Osteocyte (in vitro differentiated cells): ENCODE data around the gene ZNF576. TPM values are rescaled to one million over a fixed set of nuclear protein-coding genes. Genes with fewer than 3 reads are reported as not detected.
A peak's percentile ranks its signal among the peaks of the same experiment; 100 is the strongest.

ENCODE experiments used
- DNase-seq: peaks from one replicate; pipeline ENCODE4 v3.0.0; 2021; ENCODE audit warnings: mixed read lengths; ENCODE audit not compliant: unreplicated experiment; ENCODE audit errors: extremely low spot score
- H3K27ac Mint-ChIP-seq: one replicate; pipeline ENCODE4 v1.8.0; 2021; ENCODE audit warnings: mild to moderate bottlenecking, mixed read lengths; ENCODE audit not compliant: unreplicated experiment
- H3K27me3 Mint-ChIP-seq: one replicate; pipeline ENCODE4 v1.8.0; 2021; ENCODE audit warnings: mixed read lengths; ENCODE audit not compliant: unreplicated experiment
- H3K36me3 Mint-ChIP-seq: one replicate; pipeline ENCODE4 v1.8.0; 2021; ENCODE audit warnings: mixed read lengths; ENCODE audit not compliant: unreplicated experiment
- H3K4me1 Mint-ChIP-seq: one replicate; pipeline ENCODE4 v1.8.0; 2021; ENCODE audit warnings: mixed read lengths; ENCODE audit not compliant: unreplicated experiment
- H3K4me3 Mint-ChIP-seq: one replicate; pipeline ENCODE4 v1.8.0; 2021; ENCODE audit warnings: mild to moderate bottlenecking, moderate library complexity, mixed read lengths; ENCODE audit not compliant: unreplicated experiment
- H3K9me3 Mint-ChIP-seq: one replicate; pipeline ENCODE4 v1.8.0; 2021; ENCODE audit warnings: mixed read lengths; ENCODE audit not compliant: unreplicated experiment
- total RNA-seq: library from RNA; stranded (reverse); gene quantifications from 2 replicates; pipeline ENCODE4 v1.2.1, GENCODE V29; 2021
- TF ChIP-seq, protein P1 (sequence below): fragments of 200-600 bp; sonication (generic); IDR thresholded peaks from 2 replicates; pipeline ENCODE4 v1.5.0; 2021; ENCODE audit warnings: antibody characterized with exemption, mild to moderate bottlenecking, moderate library complexity

The ZNF576 gene
- total RNA-seq, 1 donor from 2014 or later, result 13.2 TPM

DNA sequence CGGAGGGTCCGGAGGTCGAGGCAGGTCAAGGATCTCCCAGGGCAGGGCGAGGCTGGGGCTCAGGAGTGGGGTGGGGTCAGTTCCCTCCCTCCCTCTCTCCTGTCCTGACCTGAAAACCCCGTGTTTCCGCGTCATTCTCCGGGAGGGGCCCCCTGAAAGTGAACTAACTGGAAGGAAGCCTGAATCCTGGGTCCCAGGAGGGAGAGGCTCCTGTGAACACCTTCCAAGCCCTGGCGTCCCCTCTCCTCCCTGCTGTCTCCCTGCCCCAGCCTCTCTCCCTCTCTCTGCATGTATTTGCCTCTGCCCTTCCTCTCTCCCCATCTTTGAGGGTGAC is 44.0 kb downstream of the ZNF576 start:
- peaks cover 28% of the 10 kb centered on the region for H3K27me3 Mint-ChIP-seq
- no peak for DNase-seq
- H3K4me1 Mint-ChIP-seq, result peaks cover 15% of the 10 kb centered on the region
- peak overlapping the region; percentile 71 for H3K4me3 Mint-ChIP-seq
- H3K27ac Mint-ChIP-seq, result no peak overlapping the region
- TF ChIP-seq, protein P1, sequence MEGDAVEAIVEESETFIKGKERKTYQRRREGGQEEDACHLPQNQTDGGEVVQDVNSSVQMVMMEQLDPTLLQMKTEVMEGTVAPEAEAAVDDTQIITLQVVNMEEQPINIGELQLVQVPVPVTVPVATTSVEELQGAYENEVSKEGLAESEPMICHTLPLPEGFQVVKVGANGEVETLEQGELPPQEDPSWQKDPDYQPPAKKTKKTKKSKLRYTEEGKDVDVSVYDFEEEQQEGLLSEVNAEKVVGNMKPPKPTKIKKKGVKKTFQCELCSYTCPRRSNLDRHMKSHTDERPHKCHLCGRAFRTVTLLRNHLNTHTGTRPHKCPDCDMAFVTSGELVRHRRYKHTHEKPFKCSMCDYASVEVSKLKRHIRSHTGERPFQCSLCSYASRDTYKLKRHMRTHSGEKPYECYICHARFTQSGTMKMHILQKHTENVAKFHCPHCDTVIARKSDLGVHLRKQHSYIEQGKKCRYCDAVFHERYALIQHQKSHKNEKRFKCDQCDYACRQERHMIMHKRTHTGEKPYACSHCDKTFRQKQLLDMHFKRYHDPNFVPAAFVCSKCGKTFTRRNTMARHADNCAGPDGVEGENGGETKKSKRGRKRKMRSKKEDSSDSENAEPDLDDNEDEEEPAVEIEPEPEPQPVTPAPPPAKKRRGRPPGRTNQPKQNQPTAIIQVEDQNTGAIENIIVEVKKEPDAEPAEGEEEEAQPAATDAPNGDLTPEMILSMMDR, result no peak
- no peaks in the 10 kb centered on the region for H3K36me3 Mint-ChIP-seq
- no peaks in the 10 kb centered on the region for H3K9me3 Mint-ChIP-seq

DNA sequence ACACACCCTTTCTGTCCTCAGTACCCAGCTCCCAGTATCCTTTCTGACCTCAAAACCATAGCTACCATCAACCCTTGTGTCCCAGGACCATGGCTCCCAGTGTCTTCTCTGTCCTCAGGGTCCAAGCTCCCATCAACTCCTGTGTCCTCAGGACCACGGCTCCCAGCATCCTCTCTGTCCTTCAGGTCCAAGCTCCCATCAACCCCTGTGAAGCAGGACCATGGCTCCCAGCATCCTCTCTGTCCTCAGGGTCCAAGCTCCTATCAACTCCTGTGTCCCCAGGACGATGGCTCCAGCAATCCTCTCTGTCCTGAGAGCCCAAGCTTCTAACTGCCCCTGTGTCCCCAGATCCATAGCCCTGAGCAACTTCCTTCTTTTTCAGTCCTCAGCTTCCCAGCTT is 44.9 kb downstream of the ZNF576 start:
- TF ChIP-seq, protein P1, result no peak
- H3K4me3 Mint-ChIP-seq, result peak overlapping the region; percentile 56
- H3K36me3 Mint-ChIP-seq, result peaks cover 5% of the 10 kb centered on the region
- peaks cover 14% of the 10 kb centered on the region for H3K4me1 Mint-ChIP-seq
- DNase-seq, result no peak
- peaks cover 28% of the 10 kb centered on the region for H3K27me3 Mint-ChIP-seq
- no peak overlapping the region for H3K27ac Mint-ChIP-seq
- H3K9me3 Mint-ChIP-seq, result no peaks in the 10 kb centered on the region

DNA sequence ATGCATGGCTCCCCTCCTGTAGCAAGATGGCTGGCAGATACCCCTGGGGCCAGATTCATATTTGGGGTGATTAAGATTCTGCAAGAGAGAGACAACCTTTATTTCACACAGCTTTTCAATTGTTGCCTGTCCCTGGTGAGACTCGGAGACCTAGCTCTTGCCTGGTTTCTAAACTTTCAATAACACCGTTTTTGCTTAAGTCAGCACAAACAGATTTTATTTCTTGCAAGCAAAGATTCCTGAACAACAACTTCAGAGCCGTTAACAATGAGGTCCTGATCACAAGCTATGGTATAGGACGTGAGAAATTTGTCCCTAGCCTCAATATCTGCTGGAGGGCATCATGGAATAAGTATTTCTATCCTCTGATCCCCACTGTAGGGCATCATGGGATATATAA is 46.1 kb downstream of the ZNF576 start:
- TF ChIP-seq, protein P1, result no peak
- Mint-ChIP-seq H3K27me3 (peaks cover 24% of the 10 kb centered on the region), H3K27ac (no peak overlapping the region), H3K4me3 (no peak overlapping the region), H3K4me1 (peaks cover 14% of the 10 kb centered on the region), H3K36me3 (peaks cover 11% of the 10 kb centered on the region), H3K9me3 (no peaks in the 10 kb centered on the region)
- no peak for DNase-seq

DNA sequence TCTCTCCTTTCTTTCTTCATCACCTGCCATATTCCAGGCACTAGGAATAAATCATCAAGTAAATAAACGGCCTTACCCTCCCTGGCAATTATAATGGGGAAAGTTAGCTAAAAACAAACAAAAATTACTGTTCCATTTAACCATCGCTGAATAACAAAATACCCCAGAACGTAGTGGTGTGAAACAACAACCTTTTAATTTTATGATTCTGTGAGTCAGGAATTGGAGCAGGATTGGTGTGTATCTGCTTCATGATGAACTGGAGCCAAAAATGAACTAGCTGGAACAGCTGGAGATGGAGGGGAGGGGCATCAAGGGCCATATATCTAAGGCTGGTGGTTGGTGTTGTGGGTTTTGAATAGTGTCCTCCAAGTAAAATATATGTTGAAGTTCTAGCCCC is 46.9 kb downstream of the ZNF576 start:
- TF ChIP-seq, protein P1, result no peak
- Mint-ChIP-seq H3K9me3 (no peaks in the 10 kb centered on the region), H3K27me3 (peaks cover 18% of the 10 kb centered on the region), H3K36me3 (peaks cover 16% of the 10 kb centered on the region), H3K27ac (no peak overlapping the region), H3K4me3 (no peak overlapping the region), H3K4me1 (peaks cover 14% of the 10 kb centered on the region)
- no peak for DNase-seq

DNA sequence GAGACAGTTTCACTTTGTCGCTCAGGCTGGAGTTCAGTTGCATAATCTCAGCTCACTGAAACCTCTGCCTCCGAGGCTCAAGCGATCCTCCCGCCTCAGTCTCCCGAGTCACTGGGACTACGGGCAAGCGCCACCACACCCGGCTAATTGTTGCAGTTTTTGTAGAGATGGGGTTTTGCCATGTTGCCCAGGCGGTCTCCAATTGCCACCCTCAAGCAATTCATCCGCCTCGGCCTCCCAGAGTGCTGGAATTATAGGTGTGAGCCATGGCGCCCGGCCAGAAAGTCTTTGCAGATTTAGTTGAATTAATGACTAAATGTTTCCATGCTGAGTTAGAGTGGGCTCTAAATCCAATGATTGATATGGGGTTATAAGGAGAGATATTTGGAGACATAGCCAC is 47.8 kb downstream of the ZNF576 start:
- DNase-seq, result no peak
- Mint-ChIP-seq H3K9me3 (no peaks in the 10 kb centered on the region), H3K27me3 (peaks cover 10% of the 10 kb centered on the region), H3K27ac (no peak overlapping the region), H3K4me3 (no peak overlapping the region), H3K36me3 (peaks cover 17% of the 10 kb centered on the region), H3K4me1 (peaks cover 9% of the 10 kb centered on the region)
- TF ChIP-seq, protein P1, result no peak
